Measurements from ENCODE around the gene GPR156.

GRCh38 chr3:120224237-120224636 lies 60.8 kb downstream of the GPR156 start:
- TF ChIP-seq CTCF (conservative IDR thresholded peaks at IDR 0.05) (no peak), ZFX (IDR thresholded peaks at IDR 0.05) (no peak)
